K562 treated with DMSO at 1 percent for 12 hours (cell line): ENCODE measurements around the gene PCP2. TPM values are rescaled to one million over a fixed set of nuclear protein-coding genes. Genes with fewer than 3 reads are reported as not detected.

Experiments
- total RNA-seq: library from RNA; unstranded; fragments of 300-600 nt; gene quantifications from 2 replicates; pipeline ENCODE4 v1.2.3, GENCODE V29; 2022; ENCODE audit not compliant: insufficient read depth

Gene PCP2
- 9.5 TPM in 1 of 2 replicates, not detected in the other for total RNA-seq

DNA sequence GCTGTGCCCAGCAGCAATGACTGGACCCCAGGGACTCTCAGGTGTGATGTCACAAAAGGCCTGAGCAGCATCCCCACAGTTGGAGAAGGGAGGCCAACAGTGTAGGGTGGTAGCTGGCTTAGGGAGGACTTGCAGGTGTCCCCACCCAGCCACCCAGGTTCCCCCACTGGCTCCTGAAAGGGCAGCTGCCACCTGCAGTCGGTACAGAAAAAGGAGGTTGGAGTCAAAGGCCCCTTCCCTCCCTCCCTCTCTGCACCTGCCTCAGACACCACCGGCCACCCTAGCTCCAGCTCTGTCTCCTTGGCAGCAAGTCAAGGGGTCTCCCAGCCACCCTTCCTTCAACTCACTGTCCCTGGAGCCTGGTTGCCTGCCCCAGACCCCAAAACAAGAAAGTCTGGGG is at the start of gene PCP2:
TSS of gene PCP2 (minus strand) at position 22 of the 400 bp plus-strand sequence. CDS start 262 bp downstream, outside the sequence.

DNA sequence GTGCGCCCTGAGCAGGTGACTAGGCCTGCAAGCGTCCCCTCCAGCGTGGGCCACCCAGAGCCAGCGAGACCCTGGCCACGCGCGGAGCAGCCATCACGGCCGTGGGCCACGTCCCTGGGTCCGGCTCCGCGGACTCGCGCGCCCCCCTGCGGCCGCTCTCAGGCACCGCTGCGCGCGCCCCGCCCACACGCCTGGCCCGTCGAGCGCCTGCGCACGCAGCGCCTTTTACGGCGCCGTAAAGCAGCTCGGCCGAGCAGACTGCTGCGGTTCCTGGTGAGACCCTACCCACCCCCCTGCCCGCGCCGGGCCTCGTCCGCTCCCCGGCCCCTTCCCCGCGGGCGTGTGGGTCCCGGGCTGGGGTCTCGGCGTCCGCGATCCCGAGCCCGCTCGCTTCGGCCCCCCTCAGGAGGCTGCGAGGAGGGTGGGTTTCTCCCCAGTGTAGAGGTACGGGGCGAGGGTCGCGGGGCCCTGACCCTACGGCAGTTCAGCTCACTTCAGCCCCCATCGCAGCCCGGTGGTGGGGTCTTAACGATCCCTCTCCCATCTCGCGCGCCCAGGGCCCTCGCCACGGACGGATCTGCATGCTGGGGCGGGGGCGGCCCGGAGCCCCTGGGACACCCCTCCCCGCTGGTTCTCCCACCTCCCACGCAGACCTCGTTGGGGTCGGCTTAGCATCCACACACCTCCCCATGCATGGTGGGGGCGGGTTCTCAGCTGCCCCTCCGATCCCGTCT is 47.3 kb upstream of the PCP2 start, which contains the start of gene TRAPPC5:
TSS of gene TRAPPC5 (plus strand) at position 228 of the 734 bp plus-strand sequence. CDS start 1,421 bp downstream, outside the sequence.

GRCh38 chr19:7676854-7677253 is 43.3 kb upstream of the PCP2 start, which contains the start of gene MCEMP1:
TSS of gene MCEMP1 (plus strand) at chr19:7677090. CDS start at chr19:7677121, 31 bp downstream.

DNA sequence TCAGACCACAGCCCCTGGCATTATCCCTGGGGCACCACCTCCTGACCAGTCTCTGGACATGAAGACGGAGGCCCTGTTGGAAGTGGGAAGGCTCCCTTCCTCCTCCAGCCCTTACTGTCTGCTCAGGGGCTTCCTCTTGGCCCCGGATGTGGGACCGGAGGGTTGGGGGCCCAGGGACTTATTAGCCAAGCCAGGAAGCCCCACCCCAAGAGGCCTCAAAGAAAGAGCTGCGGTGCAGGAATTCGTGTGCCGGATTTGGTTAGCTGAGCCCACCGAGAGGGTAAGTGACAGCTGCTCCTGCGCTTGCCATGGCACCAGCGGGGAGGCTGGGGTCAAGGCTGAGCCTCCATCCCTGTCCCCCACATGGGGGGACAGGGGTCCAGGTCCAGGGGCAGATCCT is 35.3 kb upstream of the PCP2 start, which contains the start of gene RETN:
TSS of gene RETN (plus strand) at position 208 of the 400 bp plus-strand sequence. CDS start 278 bp downstream, outside the sequence.

DNA sequence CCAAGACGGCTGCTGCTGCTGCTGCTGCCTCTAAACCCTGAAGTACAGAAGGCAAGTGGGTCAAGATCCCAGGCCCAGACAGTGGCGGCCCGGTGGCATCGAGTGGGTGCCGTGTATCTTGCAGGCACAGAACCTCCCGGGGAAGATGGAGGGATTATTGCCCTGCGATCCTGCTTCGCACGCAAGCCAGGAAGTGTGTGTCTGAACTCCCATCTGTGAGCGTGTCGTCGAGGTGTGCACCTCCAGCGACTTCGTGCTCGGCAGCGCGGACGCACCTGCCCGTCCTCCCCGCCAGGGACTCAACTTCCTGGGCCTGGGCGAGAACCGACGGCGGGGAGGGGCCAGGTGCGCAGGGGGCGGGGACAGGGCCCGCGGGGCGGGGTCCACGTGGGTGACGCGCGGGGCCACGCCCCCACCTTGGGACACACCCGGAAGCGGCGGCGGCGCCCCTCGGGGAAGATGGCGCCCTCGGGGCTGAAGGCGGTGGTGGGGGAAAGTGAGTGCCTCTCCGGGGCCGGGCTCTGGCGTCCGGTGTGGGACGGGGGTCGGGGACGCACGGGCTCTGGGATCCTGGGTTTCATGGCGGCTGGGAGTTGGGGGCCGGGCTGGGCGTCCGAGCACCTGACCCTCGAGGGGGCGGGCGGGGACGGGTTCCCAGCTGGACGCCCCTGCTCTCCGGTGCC is 3.3 kb upstream of the PCP2 start, which contains the start of gene STXBP2:
TSS of gene STXBP2 (plus strand) at position 420 of the 683 bp plus-strand sequence. CDS start at position 460, 40 bp downstream.

GRCh38 chr19:7629347-7630054 is 4.0 kb downstream of the PCP2 start, which contains the start of the genes PET100 and XAB2:
TSS of gene PET100 (plus strand) at chr19:7629793. CDS start at chr19:7629834, 41 bp downstream.
TSS of gene XAB2 (minus strand) at chr19:7629545. CDS start at chr19:7629527, 18 bp downstream.

DNA sequence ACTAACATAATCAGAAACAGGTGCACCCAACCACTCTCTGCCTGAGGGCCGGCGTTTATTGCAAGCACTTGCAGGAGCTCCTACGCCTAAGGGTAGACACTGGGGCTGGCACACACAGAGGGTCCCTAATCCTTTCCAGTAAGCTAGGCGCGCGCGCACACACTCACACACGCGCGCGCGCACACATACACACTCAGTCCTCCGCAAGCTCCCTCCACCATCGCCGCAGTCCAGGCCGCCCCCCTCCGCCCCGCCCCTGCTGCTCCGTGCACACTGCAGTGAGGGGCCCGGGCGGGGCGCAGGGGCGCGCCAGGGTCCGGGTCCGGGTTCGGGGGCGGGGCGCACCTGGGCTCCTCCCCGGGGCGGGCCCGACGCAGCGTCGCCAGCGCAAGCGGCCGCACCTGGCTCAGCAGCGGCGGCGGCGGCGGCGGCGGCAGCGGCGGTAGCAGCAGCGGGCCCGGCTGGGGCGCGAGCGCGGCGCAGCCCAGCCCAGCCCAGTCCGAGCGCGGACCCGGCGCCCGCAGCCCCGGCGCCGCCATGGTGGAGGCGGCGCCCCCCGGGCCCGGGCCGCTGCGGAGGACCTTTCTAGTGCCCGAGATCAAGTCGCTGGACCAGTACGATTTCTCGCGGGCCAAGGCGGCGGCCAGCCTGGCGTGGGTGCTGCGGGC is 37.9 kb downstream of the PCP2 start, which contains the start of gene CAMSAP3:
TSS of gene CAMSAP3 (plus strand) at position 398 of the 668 bp plus-strand sequence. CDS start at position 538, 140 bp downstream.

Other genes starting within 250 kb of the PCP2 start
- gene PEX11G, start 144.7 kb downstream of the PCP2 start, total RNA-seq: 4.0 and 5.8 TPM in 2 replicates
- gene ZNF358, start 117.6 kb downstream of the PCP2 start, total RNA-seq: 37.4 and 37.7 TPM in 2 replicates
- gene MCOLN1, start 111.1 kb downstream of the PCP2 start, total RNA-seq: 27.5 and 31.3 TPM in 2 replicates
- gene PNPLA6, start 98.0 kb downstream of the PCP2 start, total RNA-seq: 50.6 and 74.7 TPM in 2 replicates
- 3.2 TPM in 2 replicates for gene CAMSAP3, start 37.9 kb downstream of the PCP2 start, total RNA-seq
- gene XAB2, start 4.2 kb downstream of the PCP2 start, total RNA-seq: 74.0 and 83.3 TPM in 2 replicates
- 29.4 and 35.4 TPM in 2 replicates for gene PET100, start 3.9 kb downstream of the PCP2 start, total RNA-seq
- gene STXBP2, start 3.4 kb upstream of the PCP2 start, total RNA-seq: 181 and 188 TPM in 2 replicates
- not detected in 2 replicates for gene RETN, start 35.3 kb upstream of the PCP2 start, total RNA-seq
- 1.3 and 1.7 TPM in 2 replicates for gene MCEMP1, start 43.4 kb upstream of the PCP2 start, total RNA-seq
- 75.0 and 172 TPM in 2 replicates for gene TRAPPC5, start 47.1 kb upstream of the PCP2 start, total RNA-seq
- 1.0 TPM in 1 of 2 replicates, not detected in the other for gene FCER2, start 68.4 kb upstream of the PCP2 start, total RNA-seq
- not detected in 2 replicates for gene CLEC4G, start 98.4 kb upstream of the PCP2 start, total RNA-seq
- gene CD209, start 113.8 kb upstream of the PCP2 start, total RNA-seq: not detected in 2 replicates
- 0.37 TPM in 1 of 2 replicates, not detected in the other for gene CLEC4M, start 129.5 kb upstream of the PCP2 start, total RNA-seq
- gene EVI5L, start 196.5 kb upstream of the PCP2 start, total RNA-seq: 8.4 and 10.6 TPM in 2 replicates
- not detected in 2 replicates for gene PRR36, start 240.7 kb upstream of the PCP2 start, total RNA-seq